ENCODE data around the gene GIMAP2.

Gene GIMAP2

DNA sequence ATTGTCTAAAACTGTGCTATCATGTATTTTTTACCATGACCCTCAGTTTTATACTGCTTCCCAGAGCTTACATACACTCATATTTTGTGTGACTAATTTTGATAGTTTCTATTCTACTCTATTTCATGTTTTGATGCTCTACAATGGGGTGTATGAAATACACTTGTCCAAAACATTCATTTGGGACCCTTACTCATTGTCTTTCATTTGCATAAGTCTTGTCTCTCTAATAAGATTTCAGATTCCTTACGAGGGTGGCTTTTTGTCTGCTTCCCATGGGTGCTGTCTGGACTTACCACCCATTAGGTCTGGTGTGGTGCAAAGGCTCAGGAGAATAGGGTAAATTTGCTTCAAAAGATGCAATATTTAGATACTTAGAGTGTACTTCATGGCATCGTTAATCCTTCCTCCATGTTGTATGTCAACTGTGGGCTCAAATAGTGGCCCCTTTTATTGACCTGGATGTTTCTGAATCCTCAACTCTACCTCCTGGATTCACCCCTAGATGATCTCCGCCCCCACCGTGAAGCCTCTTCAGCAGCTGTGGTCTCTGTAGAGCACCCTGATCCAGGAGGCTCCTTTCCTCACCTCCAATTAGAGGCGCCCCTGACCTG, 48.1 kb downstream of the GIMAP2 start:
- no peak for DNase-seq

GRCh38 chr7:150734254-150734653, 48.7 kb downstream of the GIMAP2 start:
- no peak for DNase-seq

DNA sequence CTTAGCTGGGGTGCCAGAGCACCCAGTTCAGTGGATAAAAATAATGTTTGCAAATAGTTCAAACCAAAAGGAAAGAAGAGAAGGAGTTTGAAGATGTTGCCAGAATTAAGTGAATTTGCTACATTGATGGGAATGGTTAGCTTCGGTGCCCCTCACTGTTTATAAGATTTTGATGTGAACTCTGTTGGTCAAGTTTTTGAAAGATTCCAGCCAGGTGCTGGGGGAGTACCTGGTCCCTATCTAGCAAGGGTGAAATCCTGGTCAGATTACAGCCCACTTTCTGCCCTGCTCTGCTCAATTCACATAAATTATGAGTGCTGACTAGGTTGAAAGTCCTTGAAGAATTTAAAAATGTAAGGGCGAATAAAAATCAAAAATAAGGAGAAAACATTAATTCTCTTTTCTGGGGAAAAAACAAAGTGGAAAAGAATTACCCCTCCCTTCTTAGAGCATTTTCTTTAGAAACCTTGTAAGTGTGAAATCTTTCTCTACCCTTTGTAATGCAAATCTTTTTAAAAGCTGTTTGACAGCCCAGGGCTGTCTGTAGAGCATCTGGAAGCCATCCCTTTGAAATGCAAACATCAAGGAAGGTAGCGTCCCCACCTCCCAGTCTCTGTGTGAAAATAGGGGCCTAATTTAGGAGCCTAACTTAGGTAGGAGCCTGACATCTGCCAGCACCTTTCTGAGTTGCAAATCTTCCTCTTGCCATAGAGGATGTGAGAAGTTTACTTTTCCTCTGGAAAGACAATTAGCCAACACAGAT, 50.3 kb downstream of the GIMAP2 start:
- no peak for DNase-seq

DNA sequence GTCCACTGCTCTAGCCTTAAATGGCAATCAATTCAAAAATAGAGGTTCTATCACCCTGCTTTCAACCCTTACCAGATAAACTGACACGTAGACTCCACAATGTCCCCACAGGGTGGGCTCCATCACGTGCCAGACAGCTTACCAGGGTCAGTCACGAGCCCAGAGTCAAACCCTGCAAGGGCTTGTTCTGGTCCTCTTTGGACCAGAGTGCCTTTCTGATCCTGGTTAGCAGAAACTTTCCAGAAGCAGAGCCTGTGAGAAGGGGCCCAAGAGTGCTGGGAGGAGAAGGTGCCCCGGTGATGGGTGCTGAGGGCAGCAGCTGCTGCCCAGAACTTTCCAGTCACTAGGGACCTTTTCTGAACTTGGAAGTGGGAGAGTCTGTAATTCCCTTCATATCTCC, 51.4 kb downstream of the GIMAP2 start:
- DNase-seq = no peak

- no peak for DNase-seq
Measured at GRCh38 chr7:150737265-150738055, 52.0 kb downstream of the GIMAP2 start, which contains the start of gene GIMAP5. GIMAP5 (plus strand) TSS chr7:150737418; CDS start chr7:150740885, 3,467 bp downstream.

GRCh38 chr7:150738092-150738491, 52.6 kb downstream of the GIMAP2 start:
- DNase-seq = no peak

DNA sequence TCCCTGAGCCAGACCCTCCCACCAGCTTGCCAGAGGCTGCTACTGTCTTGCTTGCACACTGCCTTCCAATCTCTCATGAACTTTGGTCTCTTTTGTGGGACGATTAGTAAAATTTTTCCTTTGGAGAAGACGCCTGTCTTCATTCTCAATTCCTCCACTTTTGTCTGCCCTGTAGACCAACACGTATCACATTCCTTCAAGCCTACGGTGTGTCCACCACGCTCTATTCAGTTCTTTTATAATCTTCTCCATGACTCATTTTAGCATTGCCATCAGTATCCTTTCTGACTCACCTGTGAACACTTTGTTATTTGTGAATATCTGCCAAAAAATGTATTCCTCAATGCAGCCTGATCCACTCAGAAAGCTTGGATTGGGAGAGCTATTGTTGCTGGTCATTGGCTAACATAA, 53.1 kb downstream of the GIMAP2 start:
- DNase-seq = no peak

DNA sequence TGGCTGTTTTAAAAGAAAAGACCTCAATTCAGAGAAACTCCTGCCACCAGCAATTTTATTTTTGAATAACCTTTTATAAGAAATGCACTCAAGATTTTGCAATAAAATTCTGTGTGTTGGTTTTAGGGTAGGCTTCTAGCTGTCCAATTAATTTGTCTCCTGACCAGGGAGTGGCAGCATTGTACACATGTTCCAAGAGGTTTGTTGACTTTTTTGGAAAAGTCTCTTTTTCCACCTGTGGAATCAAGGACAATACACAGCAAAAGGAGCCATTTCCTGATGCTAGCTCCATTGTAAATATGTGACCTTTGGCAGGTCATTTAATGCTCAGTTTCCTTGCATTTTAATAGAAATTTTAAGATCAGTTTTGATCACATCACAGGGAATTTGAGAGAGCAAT, 53.5 kb downstream of the GIMAP2 start:
- no peak for DNase-seq

GRCh38 chr7:150740053-150740452, 54.5 kb downstream of the GIMAP2 start:
- DNase-seq = no peak

DNA sequence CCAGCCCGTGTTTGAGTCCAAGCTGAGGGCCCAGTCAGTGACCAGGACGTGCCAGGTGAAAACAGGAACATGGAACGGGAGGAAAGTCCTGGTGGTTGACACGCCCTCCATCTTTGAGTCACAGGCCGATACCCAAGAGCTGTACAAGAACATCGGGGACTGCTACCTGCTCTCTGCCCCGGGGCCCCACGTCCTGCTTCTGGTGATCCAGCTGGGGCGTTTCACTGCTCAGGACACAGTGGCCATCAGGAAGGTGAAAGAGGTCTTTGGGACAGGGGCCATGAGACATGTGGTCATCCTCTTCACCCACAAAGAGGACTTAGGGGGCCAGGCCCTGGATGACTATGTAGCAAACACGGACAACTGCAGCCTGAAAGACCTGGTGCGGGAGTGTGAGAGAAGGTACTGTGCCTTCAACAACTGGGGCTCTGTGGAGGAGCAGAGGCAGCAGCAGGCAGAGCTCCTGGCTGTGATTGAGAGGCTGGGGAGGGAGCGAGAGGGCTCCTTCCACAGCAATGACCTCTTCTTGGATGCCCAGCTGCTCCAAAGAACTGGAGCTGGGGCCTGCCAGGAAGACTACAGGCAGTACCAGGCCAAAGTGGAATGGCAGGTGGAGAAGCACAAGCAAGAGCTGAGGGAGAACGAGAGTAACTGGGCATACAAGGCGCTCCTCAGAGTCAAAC, 56.9 kb downstream of the GIMAP2 start:
- DNase-seq = no peak
